Kidney epithelial cell (primary cell): Measurements from ENCODE around the gene GRHPR. TPM values are rescaled to one million over a fixed set of nuclear protein-coding genes. Genes with fewer than 3 reads are reported as not detected.

Source experiments
- DNase-seq: peaks from one replicate; pipeline ENCODE4 v3.0.0-alpha.2; 2010; ENCODE audit warnings: low read depth
- H3K27me3 ChIP-seq: 2 replicates; pipeline ENCODE4 v1.6.0; 2011; ENCODE audit warnings: low read length; ENCODE audit not compliant: control insufficient read depth, insufficient read depth
- H3K36me3 ChIP-seq: 2 replicates; pipeline ENCODE4 v1.5.1; 2011; ENCODE audit warnings: low read length; ENCODE audit not compliant: control insufficient read depth, insufficient read depth
- H3K4me3 ChIP-seq: 2 replicates; pipeline ENCODE4 v1.5.1; 2011; ENCODE audit warnings: low read depth, mild to moderate bottlenecking, control low read depth, low read length
- CTCF ChIP-seq: IDR thresholded peaks from 2 replicates; pipeline ENCODE4 v1.5.1; 2011; ENCODE audit warnings: mild to moderate bottlenecking, moderate library complexity, low read length, control low read depth, inconsistent platforms; ENCODE audit not compliant: insufficient read depth, poor library complexity, severe bottlenecking
- total RNA-seq: library from RNA; depleted of rRNA; stranded (reverse); fragments of >200 nt; gene quantifications from 2 replicates; pipeline ENCODE4 v1.2.3, GENCODE V29; 2015

GRHPR gene
- total RNA-seq, 1 donor from 2014 or later: 142 TPM

- Histone ChIP-seq H3K27me3 (no peaks in the 10 kb centered on the region), H3K36me3 (no peaks in the 10 kb centered on the region), H3K4me3 (no peak overlapping the region)
- DNase-seq: no peak
- no peak for TF ChIP-seq CTCF
Measured at GRCh38 chr9:37414503-37414943, 8.0 kb upstream of the GRHPR start.

- no peak overlapping the region for H3K4me3 ChIP-seq
- TF ChIP-seq CTCF: peak; percentile 70
- peak; percentile 49 for DNase-seq
- no peaks in the 10 kb centered on the region for H3K36me3 ChIP-seq
- H3K27me3 ChIP-seq: no peaks in the 10 kb centered on the region
Measured at GRCh38 chr9:37415011-37415719, 7.3 kb upstream of the GRHPR start.

- no peaks in the 10 kb centered on the region for H3K27me3 ChIP-seq
- H3K4me3 ChIP-seq: no peak overlapping the region
- DNase-seq: no peak
- H3K36me3 ChIP-seq: no peaks in the 10 kb centered on the region
- no peak for TF ChIP-seq CTCF
Measured at GRCh38 chr9:37417252-37417803, 5.2 kb upstream of the GRHPR start.

GRCh38 chr9:37417857-37418618, 4.5 kb upstream of the GRHPR start:
- no peak for DNase-seq
- H3K27me3 ChIP-seq: no peaks in the 10 kb centered on the region
- H3K4me3 ChIP-seq: no peak overlapping the region
- TF ChIP-seq CTCF: no peak
- H3K36me3 ChIP-seq: no peaks in the 10 kb centered on the region

- H3K27me3 ChIP-seq: no peaks in the 10 kb centered on the region
- DNase-seq: no peak
- no peaks in the 10 kb centered on the region for H3K36me3 ChIP-seq
- TF ChIP-seq CTCF: no peak
- H3K4me3 ChIP-seq: no peak overlapping the region
Measured at GRCh38 chr9:37419204-37419603, 3.3 kb upstream of the GRHPR start.
